Measurements from ENCODE around the gene RAD1.

RAD1 gene

GRCh38 chr5:34889394-34889793 lies 25.9 kb downstream of the RAD1 start:
- H3K36me3 ChIP-seq (ENCODE audit: insufficient read depth, low read length) = no peaks in the 10 kb centered on the region
- H2AFZ ChIP-seq (ENCODE audit: low read length) = no peak overlapping the region
- no peak overlapping the region for H3K4me2 ChIP-seq (ENCODE audit: low read length)
- no peak overlapping the region for H3K27ac ChIP-seq (ENCODE audit: low read depth, low read length, poor library complexity, severe bottlenecking)
- no peaks in the 10 kb centered on the region for H3F3A ChIP-seq (ENCODE audit: insufficient read depth, low read length)
- no peaks in the 10 kb centered on the region for H3K27me3 ChIP-seq (ENCODE audit: insufficient read depth, low read length)
- no peak overlapping the region for H3K4me3 ChIP-seq (ENCODE audit: low read depth, low read length, poor library complexity, severe bottlenecking)
- H3K9ac ChIP-seq (ENCODE audit: low read length) = no peak overlapping the region
- no peaks in the 10 kb centered on the region for H3K9me2 ChIP-seq (ENCODE audit: low read depth, low read length)
- no peaks in the 10 kb centered on the region for H3K4me1 ChIP-seq (ENCODE audit: insufficient read depth, low read length, severe bottlenecking)
- no peaks in the 10 kb centered on the region for H3K79me2 ChIP-seq (ENCODE audit: insufficient read depth, low read length)
- TF ChIP-seq CTCF (IDR thresholded peaks at IDR 0.05; ENCODE audit: low read length) (no peak), EZH2 (IDR thresholded peaks at IDR 0.05; ENCODE audit: borderline replicate concordance, low read length) (no peak)
- no peaks in the 10 kb centered on the region for H3K9me3 ChIP-seq (ENCODE audit: low read length)
- no peaks in the 10 kb centered on the region for H4K20me1 ChIP-seq (ENCODE audit: insufficient read depth, low read length)

GRCh38 chr5:34886392-34887119 lies 28.7 kb downstream of the RAD1 start:
- TF ChIP-seq CTCF (IDR thresholded peaks at IDR 0.05; ENCODE audit: low read length) = no peak
- TF ChIP-seq EZH2 (IDR thresholded peaks at IDR 0.05; ENCODE audit: borderline replicate concordance, low read length) = no peak
- Histone ChIP-seq H4K20me1 (ENCODE audit: insufficient read depth, low read length) (no peaks in the 10 kb centered on the region), H3K27ac (ENCODE audit: low read depth, low read length, poor library complexity, severe bottlenecking) (no peak overlapping the region), H3K9ac (ENCODE audit: low read length) (no peak overlapping the region), H3K27me3 (ENCODE audit: insufficient read depth, low read length) (no peaks in the 10 kb centered on the region), H3K4me3 (ENCODE audit: low read depth, low read length, poor library complexity, severe bottlenecking) (no peak overlapping the region), H3K9me3 (ENCODE audit: low read length) (no peaks in the 10 kb centered on the region), H3K4me2 (ENCODE audit: low read length) (no peak overlapping the region), H3K4me1 (ENCODE audit: insufficient read depth, low read length, severe bottlenecking) (no peaks in the 10 kb centered on the region), H2AFZ (ENCODE audit: low read length) (no peak overlapping the region), H3F3A (ENCODE audit: insufficient read depth, low read length) (no peaks in the 10 kb centered on the region), H3K36me3 (ENCODE audit: insufficient read depth, low read length) (no peaks in the 10 kb centered on the region), H3K9me2 (ENCODE audit: low read depth, low read length) (no peaks in the 10 kb centered on the region), H3K79me2 (ENCODE audit: insufficient read depth, low read length) (no peaks in the 10 kb centered on the region)

DNA sequence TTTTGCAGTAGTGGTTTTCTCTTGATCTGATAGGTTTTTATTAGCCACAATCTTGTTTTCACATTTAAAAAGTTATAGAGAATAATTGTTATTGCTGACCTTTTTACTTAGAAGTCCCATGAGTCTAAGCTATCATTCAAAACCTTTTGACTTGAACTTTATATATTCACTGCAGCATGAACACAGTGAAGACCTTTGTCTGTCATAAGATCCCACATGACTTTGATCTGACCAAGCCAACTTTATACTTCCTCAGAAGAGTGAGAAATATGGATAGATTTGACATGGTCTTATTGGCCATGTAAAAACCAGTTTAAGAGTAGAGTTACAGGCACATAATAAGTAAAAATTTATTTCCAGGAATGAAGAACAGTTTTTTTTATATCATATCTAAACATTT lies 34.1 kb downstream of the RAD1 start:
- H3K9ac ChIP-seq (ENCODE audit: low read length) = no peak overlapping the region

More for the DNA sequence above, 34.1 kb downstream of the RAD1 start:
- no peaks in the 10 kb centered on the region for H3K4me1 ChIP-seq (ENCODE audit: insufficient read depth, low read length, severe bottlenecking)
- no peak overlapping the region for H2AFZ ChIP-seq (ENCODE audit: low read length)
- H3K27me3 ChIP-seq (ENCODE audit: insufficient read depth, low read length) = no peaks in the 10 kb centered on the region
- no peaks in the 10 kb centered on the region for H3F3A ChIP-seq (ENCODE audit: insufficient read depth, low read length)
- H3K9me3 ChIP-seq (ENCODE audit: low read length) = 0 out of 2 replicates have a peak, but pooled peaks cover under 1% of the 10 kb centered on the region
- TF ChIP-seq EZH2 (IDR thresholded peaks at IDR 0.05; ENCODE audit: borderline replicate concordance, low read length) (no peak), CTCF (IDR thresholded peaks at IDR 0.05; ENCODE audit: low read length) (no peak)
- H3K27ac ChIP-seq (ENCODE audit: low read depth, low read length, poor library complexity, severe bottlenecking) = no peak overlapping the region
- H3K4me3 ChIP-seq (ENCODE audit: low read depth, low read length, poor library complexity, severe bottlenecking) = no peak overlapping the region
- H3K4me2 ChIP-seq (ENCODE audit: low read length) = no peak overlapping the region
- H3K36me3 ChIP-seq (ENCODE audit: insufficient read depth, low read length) = no peaks in the 10 kb centered on the region
- no peaks in the 10 kb centered on the region for H3K79me2 ChIP-seq (ENCODE audit: insufficient read depth, low read length)
- H4K20me1 ChIP-seq (ENCODE audit: insufficient read depth, low read length) = no peaks in the 10 kb centered on the region
- no peaks in the 10 kb centered on the region for H3K9me2 ChIP-seq (ENCODE audit: low read depth, low read length)

All from OCI-LY1 (cell line).